ENCODE data around the gene TRAPPC2B.

Gene TRAPPC2B

GRCh38 chr19:57362997-57363687 is at the start of gene TRAPPC2B, which contains the start of gene ZNF547:
TSS of gene TRAPPC2B (plus strand) at chr19:57363551. CDS start at chr19:57364834, 1,283 bp downstream.
TSS of gene ZNF547 (plus strand) at chr19:57363551. CDS start at chr19:57368556, 5,005 bp downstream.
- DNase-seq, result peak; percentile 96

- no peak for DNase-seq
These were observed 49.2 kb upstream of the TRAPPC2B start for GRCh38 chr19:57314146-57314545.

GRCh38 chr19:57317503-57317902 is 45.8 kb upstream of the TRAPPC2B start:
- no peak for DNase-seq

- no peak for DNase-seq
These were observed 43.5 kb upstream of the TRAPPC2B start for GRCh38 chr19:57319869-57320179.

- DNase-seq, result peak; percentile 90
These were observed 42.9 kb upstream of the TRAPPC2B start, which contains the start of gene ZNF543 for GRCh38 chr19:57320180-57321084. TSS of gene ZNF543 (plus strand) at chr19:57320472. CDS start at chr19:57320854, 382 bp downstream.

GRCh38 chr19:57321116-57321515 is 42.2 kb upstream of the TRAPPC2B start:
- DNase-seq, result no peak

- no peak for DNase-seq
These were observed 41.6 kb upstream of the TRAPPC2B start for GRCh38 chr19:57321751-57322150.

GRCh38 chr19:57324992-57325391 is 38.4 kb upstream of the TRAPPC2B start:
- DNase-seq, result no peak

- DNase-seq, result no peak
These were observed 35.4 kb upstream of the TRAPPC2B start for GRCh38 chr19:57327993-57328392.

GRCh38 chr19:57334191-57334590 is 29.2 kb upstream of the TRAPPC2B start:
- no peak for DNase-seq

GRCh38 chr19:57338877-57339276 is 24.5 kb upstream of the TRAPPC2B start:
- no peak for DNase-seq

GRCh38 chr19:57342582-57342981 is 20.8 kb upstream of the TRAPPC2B start:
- DNase-seq, result no peak

GRCh38 chr19:57348136-57348535 is 15.2 kb upstream of the TRAPPC2B start:
- DNase-seq, result no peak

GRCh38 chr19:57350877-57351805 is 12.2 kb upstream of the TRAPPC2B start, which contains the start of gene ZNF304:
TSS of gene ZNF304 (plus strand) at chr19:57351271. CDS start at chr19:57351665, 394 bp downstream.
- peak; percentile 78 for DNase-seq

- DNase-seq, result no peak
These were observed 11.5 kb upstream of the TRAPPC2B start for GRCh38 chr19:57351867-57352266.

- no peak for DNase-seq
These were observed 7.4 kb upstream of the TRAPPC2B start for GRCh38 chr19:57355916-57356315.

- DNase-seq, result no peak
These were observed 5.9 kb upstream of the TRAPPC2B start for GRCh38 chr19:57357406-57357805.

- no peak for DNase-seq
These were observed 4.1 kb upstream of the TRAPPC2B start for GRCh38 chr19:57359300-57359699.

GRCh38 chr19:57362419-57362818 is 932 bp upstream of the TRAPPC2B start:
- no peak for DNase-seq

- DNase-seq, result no peak
These were observed 384 bp downstream of the TRAPPC2B start for GRCh38 chr19:57363688-57364181.

- no peak for DNase-seq
These were observed 3.4 kb downstream of the TRAPPC2B start for GRCh38 chr19:57366776-57367175.

- DNase-seq, result no peak
These were observed 10.8 kb downstream of the TRAPPC2B start for GRCh38 chr19:57374179-57374578.

All from T1000 (cell line).